Breast epithelium (tissue), 4 donors: ENCODE results near the gene HMCN2. TPM values are rescaled to one million over a fixed set of nuclear protein-coding genes. Genes with fewer than 3 reads are reported as not detected.

Experiments used
- DNase-seq, 2 donors: peaks; one replicate each; pipeline ENCODE4 v3.0.0-alpha.2; 2019; ENCODE audit warnings: low spot score in 2 of 2
- H3K27ac ChIP-seq, 2 donors: fragments of 200-600 bp; sonication (generic) in 1 of 2; one replicate each; pipeline ENCODE4 v1.5.1; 2016 to 2019; ENCODE audit warnings: mild to moderate bottlenecking in 1 of 2
- H3K27me3 ChIP-seq, 2 donors: fragments of 200-600 bp; sonication (generic) in 1 of 2; one replicate each; pipeline versions ENCODE4 v1.5.1 to v1.6.0; 2017 to 2019; ENCODE audit warnings: control low read depth in 1 of 2, mild to moderate bottlenecking in 1 of 2
- H3K36me3 ChIP-seq: fragments of 200-600 bp; one replicate; pipeline ENCODE4 v1.5.1; 2019
- H3K4me1 ChIP-seq, 2 donors: fragments of 200-600 bp; sonication (generic); one replicate each; pipeline ENCODE4 v1.5.1; 2016 to 2019; ENCODE audit warnings: control low read depth in 1 of 2
- H3K4me3 ChIP-seq, 3 donors: fragments of 200-600 bp; sonication (generic); 1 replicate in 2 of 3; 2 replicates in 1 of 3; pipeline ENCODE4 v1.5.1; 2016 to 2019; ENCODE audit warnings: mild to moderate bottlenecking in 3 of 3, moderate library complexity in 2 of 3
- H3K9me3 ChIP-seq, 2 donors: fragments of 200-600 bp; sonication (generic) in 1 of 2; one replicate each; pipeline ENCODE4 v1.5.1; 2016 to 2019; ENCODE audit warnings: control low read depth in 1 of 2
- POLR2A ChIP-seq: fragments of 450-650 bp; IDR thresholded peaks from one replicate; pipeline ENCODE4 v1.6.1; 2016; ENCODE audit warnings: antibody characterized with exemption, mild to moderate bottlenecking, moderate library complexity
- POLR2AphosphoS5 ChIP-seq, 3 donors: sonication (generic); formaldehyde crosslinking; IDR thresholded peaks; one replicate each; pipeline ENCODE4 v1.6.1; 2017; ENCODE audit warnings: antibody characterized with exemption in 3 of 3
- intact Hi-C: fragments of 100-400 bp; cut with DNase I; formaldehyde crosslinking; loops from one replicate; pipeline ENCODE4 v1.15.1; 2023; ENCODE audit warnings: low total_unique reads
- total RNA-seq, 3 donors: library from RNA; depleted of rRNA; stranded (reverse); fragments of >200 nt; gene quantifications; one replicate each; pipeline ENCODE4 v1.1.0, GENCODE V29; 2016
- TF ChIP-seq, protein P1 (sequence below), 3 donors: fragments of 450-650 bp; IDR thresholded peaks; one replicate each; pipeline ENCODE4 v1.5.1; 2016 to 2017; ENCODE audit warnings: antibody characterized with exemption in 3 of 3, mild to moderate bottlenecking in 3 of 3, moderate library complexity in 3 of 3

The HMCN2 gene
- total RNA-seq, 3 donors from 2014 or later: 0.29 to 3.8 (median 0.98) TPM

GRCh38 chr9:130346431-130346830 lies 80.9 kb downstream of the HMCN2 start:
- Histone ChIP-seq H3K36me3 (no peaks in the 10 kb centered on the region), H3K27ac (no peak overlapping the region), H3K4me1 (no peaks in the 10 kb centered on the region), H3K27me3 (peaks cover 0 to 9% of the 10 kb centered on the region in 2 donors), H3K4me3 (no peak overlapping the region), H3K9me3 (no peaks in the 10 kb centered on the region)
- TF ChIP-seq POLR2A: no peak
- no peak for DNase-seq
- intact Hi-C loops: no loop called here

GRCh38 chr9:130347036-130347435 lies 81.5 kb downstream of the HMCN2 start:
- intact Hi-C loops: no loop called here
- DNase-seq: no peak
- Histone ChIP-seq H3K4me3 (no peak overlapping the region), H3K27me3 (peaks cover 0 to 9% of the 10 kb centered on the region in 2 donors), H3K36me3 (no peaks in the 10 kb centered on the region), H3K27ac (no peak overlapping the region), H3K9me3 (no peaks in the 10 kb centered on the region), H3K4me1 (no peaks in the 10 kb centered on the region)
- TF ChIP-seq POLR2A (no peak), POLR2AphosphoS5 (IDR thresholded peaks at IDR 0.05) (no peak)
- TF ChIP-seq, protein P1, sequence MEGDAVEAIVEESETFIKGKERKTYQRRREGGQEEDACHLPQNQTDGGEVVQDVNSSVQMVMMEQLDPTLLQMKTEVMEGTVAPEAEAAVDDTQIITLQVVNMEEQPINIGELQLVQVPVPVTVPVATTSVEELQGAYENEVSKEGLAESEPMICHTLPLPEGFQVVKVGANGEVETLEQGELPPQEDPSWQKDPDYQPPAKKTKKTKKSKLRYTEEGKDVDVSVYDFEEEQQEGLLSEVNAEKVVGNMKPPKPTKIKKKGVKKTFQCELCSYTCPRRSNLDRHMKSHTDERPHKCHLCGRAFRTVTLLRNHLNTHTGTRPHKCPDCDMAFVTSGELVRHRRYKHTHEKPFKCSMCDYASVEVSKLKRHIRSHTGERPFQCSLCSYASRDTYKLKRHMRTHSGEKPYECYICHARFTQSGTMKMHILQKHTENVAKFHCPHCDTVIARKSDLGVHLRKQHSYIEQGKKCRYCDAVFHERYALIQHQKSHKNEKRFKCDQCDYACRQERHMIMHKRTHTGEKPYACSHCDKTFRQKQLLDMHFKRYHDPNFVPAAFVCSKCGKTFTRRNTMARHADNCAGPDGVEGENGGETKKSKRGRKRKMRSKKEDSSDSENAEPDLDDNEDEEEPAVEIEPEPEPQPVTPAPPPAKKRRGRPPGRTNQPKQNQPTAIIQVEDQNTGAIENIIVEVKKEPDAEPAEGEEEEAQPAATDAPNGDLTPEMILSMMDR (IDR thresholded peaks at IDR 0.05): no peak

DNA sequence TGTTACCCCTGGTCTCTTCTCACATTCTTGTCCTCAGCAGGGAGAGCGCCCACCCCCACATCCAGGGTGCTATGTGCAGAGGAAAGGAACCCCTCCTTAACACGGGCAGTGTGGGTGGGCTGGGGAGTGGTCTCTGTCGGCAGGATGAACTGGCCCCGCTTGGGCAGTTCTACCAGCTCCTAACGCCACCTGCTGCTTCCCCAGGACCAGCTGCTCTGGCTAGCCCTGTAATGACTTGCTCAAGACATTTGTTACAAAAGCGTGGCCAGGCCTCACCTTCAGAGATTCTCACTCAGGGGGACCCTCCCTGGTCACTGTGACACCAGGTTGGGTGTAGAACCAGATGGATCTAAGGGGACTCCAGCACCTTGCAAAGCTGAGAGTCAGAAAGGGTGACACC lies 82.4 kb downstream of the HMCN2 start:
- TF ChIP-seq, protein P1 (IDR thresholded peaks at IDR 0.05): no peak
- no peak for TF ChIP-seq POLR2AphosphoS5 (IDR thresholded peaks at IDR 0.05)
- H3K27me3 ChIP-seq: peaks cover 0 to 7% of the 10 kb centered on the region in 2 donors

GRCh38 chr9:130348341-130348740 lies 82.8 kb downstream of the HMCN2 start:
- Histone ChIP-seq H3K4me1 (no peaks in the 10 kb centered on the region), H3K27me3 (peaks cover 0 to 3% of the 10 kb centered on the region in 2 donors), H3K9me3 (no peaks in the 10 kb centered on the region), H3K4me3 (no peak overlapping the region), H3K27ac (no peak overlapping the region), H3K36me3 (no peaks in the 10 kb centered on the region)
- TF ChIP-seq POLR2AphosphoS5 (IDR thresholded peaks at IDR 0.05) (no peak), POLR2A (no peak)
- TF ChIP-seq, protein P1 (IDR thresholded peaks at IDR 0.05): no peak
- no peak for DNase-seq
- intact Hi-C loops: no loop called here

More for the DNA sequence above, 82.4 kb downstream of the HMCN2 start:
- no peaks in the 10 kb centered on the region for H3K9me3 ChIP-seq
- H3K4me3 ChIP-seq: no peak overlapping the region
- intact Hi-C loops: no loop called here
- H3K4me1 ChIP-seq: no peaks in the 10 kb centered on the region
- no peak for DNase-seq
- H3K27ac ChIP-seq: no peak overlapping the region
- no peaks in the 10 kb centered on the region for H3K36me3 ChIP-seq

DNA sequence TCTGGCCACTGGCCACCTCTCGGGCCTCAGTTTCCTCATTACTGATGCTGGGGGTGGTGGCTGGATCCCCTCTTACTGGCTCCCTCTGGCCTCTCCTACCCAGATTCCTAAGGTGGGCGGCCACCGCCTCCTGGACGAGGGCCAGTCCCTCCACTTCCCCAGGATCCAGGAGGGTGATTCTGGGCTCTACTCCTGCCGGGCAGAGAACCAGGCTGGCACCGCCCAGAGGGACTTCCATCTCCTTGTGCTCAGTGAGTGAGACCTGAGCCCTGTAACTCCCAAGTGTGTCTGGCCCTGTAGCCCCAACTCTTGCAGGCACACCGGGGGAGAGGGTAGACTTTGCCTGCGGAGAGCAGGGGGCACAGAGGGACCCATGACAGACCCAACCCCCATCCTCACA lies 83.3 kb downstream of the HMCN2 start:
- Histone ChIP-seq H3K27me3 (no peaks in the 10 kb centered on the region), H3K36me3 (no peaks in the 10 kb centered on the region), H3K4me3 (no peak overlapping the region), H3K4me1 (no peaks in the 10 kb centered on the region), H3K27ac (no peak overlapping the region), H3K9me3 (no peaks in the 10 kb centered on the region)
- intact Hi-C loops: no loop called here
- TF ChIP-seq, protein P1 (IDR thresholded peaks at IDR 0.05): no peak
- no peak for DNase-seq

DNA sequence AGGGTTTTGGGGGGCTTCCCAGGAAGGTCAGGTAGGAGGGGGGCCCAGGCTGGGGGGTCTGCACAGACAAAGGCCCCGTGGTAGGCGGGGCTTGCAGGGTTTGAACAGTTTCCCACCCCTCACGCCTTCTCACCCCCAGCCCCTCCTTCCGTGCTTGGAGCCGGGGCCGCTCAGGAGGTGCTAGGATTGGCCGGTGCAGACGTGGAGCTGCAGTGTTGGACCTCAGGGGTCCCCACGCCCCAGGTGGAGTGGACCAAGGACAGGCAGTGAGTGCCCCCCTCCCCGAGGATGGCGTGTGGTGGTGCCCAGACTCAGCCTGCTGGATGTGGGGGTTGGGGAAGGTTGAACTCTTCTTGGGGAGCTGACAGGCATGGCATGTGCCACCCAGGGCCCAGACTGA lies 83.8 kb downstream of the HMCN2 start:
- Histone ChIP-seq H3K27me3 (no peaks in the 10 kb centered on the region), H3K9me3 (no peaks in the 10 kb centered on the region), H3K36me3 (no peaks in the 10 kb centered on the region), H3K4me1 (no peaks in the 10 kb centered on the region), H3K27ac (no peak overlapping the region), H3K4me3 (no peak overlapping the region)
- intact Hi-C loops: no loop called here
- TF ChIP-seq POLR2AphosphoS5 (IDR thresholded peaks at IDR 0.05) (no peak), POLR2A (no peak)
- TF ChIP-seq, protein P1 (IDR thresholded peaks at IDR 0.05): no peak
- no peak for DNase-seq
